ENCODE data around the gene GLP2R. TPM values are rescaled to one million over a fixed set of nuclear protein-coding genes. Genes with fewer than 3 reads are reported as not detected.

The GLP2R gene
- polyA plus RNA-seq, 4 donors = 0.67 to 3.5 (median 3.2) TPM

GRCh38 chr17:9872852-9873251, 47.1 kb downstream of the GLP2R start:
- Histone ChIP-seq H3K27me3 (ENCODE audit: control insufficient read depth in 3 of 3, insufficient read depth in 3 of 3, low read length in 3 of 3) (no peaks in the 10 kb centered on the region), H3K36me3 (ENCODE audit: control insufficient read depth in 3 of 3, insufficient read depth in 2 of 3, low read depth in 1 of 3, low read length in 3 of 3) (no peaks in the 10 kb centered on the region), H3K4me3 (ENCODE audit: low read depth in 1 of 3, low read length in 3 of 3) (no peak overlapping the region), H3K9me3 (ENCODE audit: control insufficient read depth in 2 of 2, insufficient read depth in 1 of 2, low read depth in 1 of 2, low read length in 1 of 2) (no peaks in the 10 kb centered on the region), H3K4me1 (ENCODE audit: control insufficient read depth in 3 of 3, insufficient read depth in 2 of 3, low read depth in 1 of 3, low read length in 2 of 3) (no peaks in the 10 kb centered on the region), H3K27ac (ENCODE audit: low read depth in 1 of 3, low read length in 2 of 3) (no peak overlapping the region)
- FAIRE-seq (no peak), DNase-seq (no peak)
- 67 to 79% (median 79%) methylated on average over 4 to 6 of the region's 6 CpGs for WGBS, 3 donors

GRCh38 chr17:9874722-9875121, 49.0 kb downstream of the GLP2R start:
- Histone ChIP-seq H3K4me1 (ENCODE audit: control insufficient read depth in 3 of 3, insufficient read depth in 2 of 3, low read depth in 1 of 3, low read length in 2 of 3) (no peaks in the 10 kb centered on the region), H3K4me3 (ENCODE audit: low read depth in 1 of 3, low read length in 3 of 3) (no peak overlapping the region), H3K27ac (ENCODE audit: low read depth in 1 of 3, low read length in 2 of 3) (no peak overlapping the region), H3K36me3 (ENCODE audit: control insufficient read depth in 3 of 3, insufficient read depth in 2 of 3, low read depth in 1 of 3, low read length in 3 of 3) (no peaks in the 10 kb centered on the region), H3K27me3 (ENCODE audit: control insufficient read depth in 3 of 3, insufficient read depth in 3 of 3, low read length in 3 of 3) (no peaks in the 10 kb centered on the region), H3K9me3 (ENCODE audit: control insufficient read depth in 2 of 2, insufficient read depth in 1 of 2, low read depth in 1 of 2, low read length in 1 of 2) (no peaks in the 10 kb centered on the region)
- DNase-seq (no peak), FAIRE-seq (no peak)
- WGBS, 3 donors = 59 to 79% (median 60%) methylated on average over 3 of the region's 3 CpGs

- 13 to 28% (median 17%) methylated on average over 3 of the region's 3 CpGs for WGBS, 3 donors
- H3K27ac ChIP-seq (ENCODE audit: low read depth in 1 of 3, low read length in 2 of 3) = no peak overlapping the region
- DNase-seq = no peak
Observed at GRCh38 chr17:9875441-9875840, 49.7 kb downstream of the GLP2R start.

GRCh38 chr17:9878356-9878755, 52.6 kb downstream of the GLP2R start:
- no peak for FAIRE-seq
- Histone ChIP-seq H3K4me1 (ENCODE audit: control insufficient read depth in 3 of 3, insufficient read depth in 2 of 3, low read depth in 1 of 3, low read length in 2 of 3) (no peaks in the 10 kb centered on the region), H3K36me3 (ENCODE audit: control insufficient read depth in 3 of 3, insufficient read depth in 2 of 3, low read depth in 1 of 3, low read length in 3 of 3) (no peaks in the 10 kb centered on the region), H3K27ac (ENCODE audit: low read depth in 1 of 3, low read length in 2 of 3) (no peak overlapping the region), H3K27me3 (ENCODE audit: control insufficient read depth in 3 of 3, insufficient read depth in 3 of 3, low read length in 3 of 3) (no peaks in the 10 kb centered on the region), H3K4me3 (ENCODE audit: low read depth in 1 of 3, low read length in 3 of 3) (no peak overlapping the region), H3K9me3 (ENCODE audit: control insufficient read depth in 2 of 2, insufficient read depth in 1 of 2, low read depth in 1 of 2, low read length in 1 of 2) (peaks cover 0 to 6% of the 10 kb centered on the region in 2 donors)
- 62 to 70% (median 66%) methylated on average over 3 of the region's 3 CpGs for WGBS, 3 donors
- DNase-seq = no peak

More at GRCh38 chr17:9875441-9875840, 49.7 kb downstream of the GLP2R start:
- H3K9me3 ChIP-seq (ENCODE audit: control insufficient read depth in 2 of 2, insufficient read depth in 1 of 2, low read depth in 1 of 2, low read length in 1 of 2) = no peaks in the 10 kb centered on the region
- no peaks in the 10 kb centered on the region for H3K4me1 ChIP-seq (ENCODE audit: control insufficient read depth in 3 of 3, insufficient read depth in 2 of 3, low read depth in 1 of 3, low read length in 2 of 3)
- H3K4me3 ChIP-seq (ENCODE audit: low read depth in 1 of 3, low read length in 3 of 3) = no peak overlapping the region
- H3K36me3 ChIP-seq (ENCODE audit: control insufficient read depth in 3 of 3, insufficient read depth in 2 of 3, low read depth in 1 of 3, low read length in 3 of 3) = no peaks in the 10 kb centered on the region
- no peak for FAIRE-seq
- no peaks in the 10 kb centered on the region for H3K27me3 ChIP-seq (ENCODE audit: control insufficient read depth in 3 of 3, insufficient read depth in 3 of 3, low read length in 3 of 3)

- no peak overlapping the region for H3K4me3 ChIP-seq (ENCODE audit: low read depth in 1 of 3, low read length in 3 of 3)
- no peaks in the 10 kb centered on the region for H3K27me3 ChIP-seq (ENCODE audit: control insufficient read depth in 3 of 3, insufficient read depth in 3 of 3, low read length in 3 of 3)
- DNase-seq (no peak), FAIRE-seq (no peak)
- H3K36me3 ChIP-seq (ENCODE audit: control insufficient read depth in 3 of 3, insufficient read depth in 2 of 3, low read depth in 1 of 3, low read length in 3 of 3) = no peaks in the 10 kb centered on the region
- H3K9me3 ChIP-seq (ENCODE audit: control insufficient read depth in 2 of 2, insufficient read depth in 1 of 2, low read depth in 1 of 2, low read length in 1 of 2) = peaks cover 0 to 6% of the 10 kb centered on the region in 2 donors
- H3K27ac ChIP-seq (ENCODE audit: low read depth in 1 of 3, low read length in 2 of 3) = no peak overlapping the region
- H3K4me1 ChIP-seq (ENCODE audit: control insufficient read depth in 3 of 3, insufficient read depth in 2 of 3, low read depth in 1 of 3, low read length in 2 of 3) = no peaks in the 10 kb centered on the region
- 83 to 87% (median 87%) methylated on average over 8 of the region's 8 CpGs for WGBS, 3 donors
Observed at GRCh38 chr17:9878786-9879525, 53.2 kb downstream of the GLP2R start.

- H3K4me3 ChIP-seq (ENCODE audit: low read depth in 1 of 3, low read length in 3 of 3) = no peak overlapping the region
- FAIRE-seq (no peak), DNase-seq (no peak)
- no peak overlapping the region for H3K27ac ChIP-seq (ENCODE audit: low read depth in 1 of 3, low read length in 2 of 3)
- no peaks in the 10 kb centered on the region for H3K27me3 ChIP-seq (ENCODE audit: control insufficient read depth in 3 of 3, insufficient read depth in 3 of 3, low read length in 3 of 3)
- peaks cover 0 to 12% of the 10 kb centered on the region in 2 donors for H3K9me3 ChIP-seq (ENCODE audit: control insufficient read depth in 2 of 2, insufficient read depth in 1 of 2, low read depth in 1 of 2, low read length in 1 of 2)
- peaks cover 0 to 3% (median 0%) of the 10 kb centered on the region in 3 donors for H3K36me3 ChIP-seq (ENCODE audit: control insufficient read depth in 3 of 3, insufficient read depth in 2 of 3, low read depth in 1 of 3, low read length in 3 of 3)
- 76 to 89% (median 78%) methylated on average over 3 of the region's 3 CpGs for WGBS, 3 donors
- H3K4me1 ChIP-seq (ENCODE audit: control insufficient read depth in 3 of 3, insufficient read depth in 2 of 3, low read depth in 1 of 3, low read length in 2 of 3) = no peaks in the 10 kb centered on the region
Observed at GRCh38 chr17:9880582-9880999, 54.9 kb downstream of the GLP2R start.

GRCh38 chr17:9883451-9883850, 57.7 kb downstream of the GLP2R start:
- DNase-seq (no peak), FAIRE-seq (no peak)
- Histone ChIP-seq H3K4me1 (ENCODE audit: control insufficient read depth in 3 of 3, insufficient read depth in 2 of 3, low read depth in 1 of 3, low read length in 2 of 3) (no peaks in the 10 kb centered on the region), H3K27me3 (ENCODE audit: control insufficient read depth in 3 of 3, insufficient read depth in 3 of 3, low read length in 3 of 3) (no peaks in the 10 kb centered on the region), H3K9me3 (ENCODE audit: control insufficient read depth in 2 of 2, insufficient read depth in 1 of 2, low read depth in 1 of 2, low read length in 1 of 2) (peaks cover 0 to 12% of the 10 kb centered on the region in 2 donors), H3K36me3 (ENCODE audit: control insufficient read depth in 3 of 3, insufficient read depth in 2 of 3, low read depth in 1 of 3, low read length in 3 of 3) (peaks cover 0 to 3% (median 0%) of the 10 kb centered on the region in 3 donors), H3K27ac (ENCODE audit: low read depth in 1 of 3, low read length in 2 of 3) (no peak overlapping the region), H3K4me3 (ENCODE audit: low read depth in 1 of 3, low read length in 3 of 3) (no peak overlapping the region)

GRCh38 chr17:9886141-9886930, 60.6 kb downstream of the GLP2R start:
- Histone ChIP-seq H3K4me3 (ENCODE audit: low read depth in 1 of 3, low read length in 3 of 3) (no peak overlapping the region), H3K36me3 (ENCODE audit: control insufficient read depth in 3 of 3, insufficient read depth in 2 of 3, low read depth in 1 of 3, low read length in 3 of 3) (peaks cover 0 to 3% (median 0%) of the 10 kb centered on the region in 3 donors), H3K27me3 (ENCODE audit: control insufficient read depth in 3 of 3, insufficient read depth in 3 of 3, low read length in 3 of 3) (no peaks in the 10 kb centered on the region), H3K4me1 (ENCODE audit: control insufficient read depth in 3 of 3, insufficient read depth in 2 of 3, low read depth in 1 of 3, low read length in 2 of 3) (no peaks in the 10 kb centered on the region), H3K9me3 (ENCODE audit: control insufficient read depth in 2 of 2, insufficient read depth in 1 of 2, low read depth in 1 of 2, low read length in 1 of 2) (peaks cover 0 to 12% of the 10 kb centered on the region in 2 donors), H3K27ac (ENCODE audit: low read depth in 1 of 3, low read length in 2 of 3) (no peak overlapping the region)
- FAIRE-seq (no peak), DNase-seq (no peak)
- 86 to 88% (median 87%) methylated on average over 5 of the region's 5 CpGs for WGBS, 3 donors
